HCT116 (cell line): ENCODE measurements around the gene MOK. TPM values are rescaled to one million over a fixed set of nuclear protein-coding genes. Genes with fewer than 3 reads are reported as not detected.

Source experiments
- ATAC-seq: fragments of 200-7000 bp; cut with Tn5 transposase; 2 replicates; pipeline ENCODE4 v1.9.1; 2020; ENCODE audit warnings: mild to moderate bottlenecking, moderate library complexity
- BruUV-seq: library from RNA; stranded (reverse); fragments of 400-500 nt; replicated peaks from 2 replicates; lab custom pipeline; 2021; lab: Mats Ljungman, UMichigan
- CTCF ChIA-PET: fragments of 300-600 bp; sonication (Branson Sonifier 250); formaldehyde crosslinking; loops from one replicate; lab custom pipeline; 2021; ENCODE audit warnings: antibody characterized with exemption; lab: Charles Lee
- POLR2A ChIA-PET: fragments of 300-600, 350-600 bp; sonication (Branson Sonifier 250); formaldehyde crosslinking; loops from one replicate; lab custom pipeline; 2021; ENCODE audit warnings: antibody characterized with exemption; lab: Charles Lee
- RAD21 ChIA-PET, 2 experiments: fragments of 300-600 bp; sonication (Branson Sonifier 250); formaldehyde crosslinking; loops; one replicate each; lab custom pipeline; 2023; ENCODE audit warnings: low total read pairs in 2 of 2; ENCODE audit not compliant: uncharacterized antibody in 2 of 2, unreplicated experiment in 2 of 2, low non-redundant PET in 1 of 2; lab: Charles Lee
- DNase-seq: peaks from one replicate; pipeline ENCODE4 v3.0.0-alpha.2; 2010; ENCODE audit warnings: low read depth, low spot score
- H2AFZ ChIP-seq: fragments of 200-600 bp; shearing (Covaris generic), sonication (generic); 2 replicates; pipeline ENCODE4 v1.6.1; 2017; ENCODE audit warnings: low read depth, mixed run types, mixed read lengths, antibody characterized with exemption, low read length; ENCODE audit not compliant: poor library complexity, severe bottlenecking
- H3K27ac ChIP-seq: 2 replicates; pipeline ENCODE4 v1.5.1; 2012; ENCODE audit warnings: low read depth, low read length
- H3K27me3 ChIP-seq: fragments of 200-600 bp; sonication (generic); 2 replicates; pipeline ENCODE4 v1.6.1; 2016; ENCODE audit warnings: mixed run types, low read length, mixed read lengths; ENCODE audit not compliant: insufficient read depth
- H3K36me3 ChIP-seq, 2 experiments: fragments of 200-500 bp in 1 of 2; fragments of 200-600 bp in 1 of 2; sonication (Bioruptor generic) in 1 of 2; sonication (generic) in 1 of 2; 2 replicates each; pipeline versions ENCODE4 v1.5.1 to v1.6.1; 2014 to 2016; ENCODE audit warnings: low read length in 2 of 2, inconsistent platforms in 1 of 2, mixed read lengths in 1 of 2, mixed run types in 1 of 2; ENCODE audit not compliant: insufficient read depth in 2 of 2, control insufficient read depth in 1 of 2
- H3K4me1 ChIP-seq, 2 experiments: fragments of 200-600 bp in 1 of 2; sonication (generic) in 1 of 2; 2 replicates each; pipeline versions ENCODE4 v1.5.1 to v1.6.1; 2012 to 2017; ENCODE audit warnings: low read length in 2 of 2, inconsistent platforms in 1 of 2, mild to moderate bottlenecking in 1 of 2, mixed read lengths in 1 of 2, mixed run types in 1 of 2, moderate library complexity in 1 of 2; ENCODE audit not compliant: insufficient read depth in 2 of 2, control insufficient read depth in 1 of 2
- H3K4me2 ChIP-seq: fragments of 200-600 bp; sonication (generic); 2 replicates; pipeline ENCODE4 v1.6.1; 2017; ENCODE audit warnings: mixed run types, low read length, mixed read lengths
- H3K4me3 ChIP-seq, 2 experiments: fragments of 200-600 bp in 1 of 2; sonication (generic) in 1 of 2; replicated peaks in 1 of 2; 2 replicates each; pipeline ENCODE4 v1.5.1; 2011 to 2016; ENCODE audit warnings: low read length in 2 of 2, control low read depth in 1 of 2, low read depth in 1 of 2, mild to moderate bottlenecking in 1 of 2, mixed read lengths in 1 of 2, mixed run types in 1 of 2
- H3K79me2 ChIP-seq: fragments of 200-600 bp; sonication (generic); 2 replicates; pipeline ENCODE4 v1.6.1; 2017; ENCODE audit warnings: mild to moderate bottlenecking, mixed run types, low read length, moderate library complexity, mixed read lengths; ENCODE audit not compliant: insufficient read depth
- H3K9ac ChIP-seq: fragments of 200-600 bp; sonication (generic); 2 replicates; pipeline ENCODE4 v1.6.1; 2016; ENCODE audit warnings: low read length, mixed read lengths
- H3K9me2 ChIP-seq: fragments of 200-600 bp; sonication (generic), shearing (Covaris generic); 2 replicates; pipeline ENCODE4 v1.6.1; 2017; ENCODE audit warnings: mixed run types, mild to moderate bottlenecking, moderate library complexity; ENCODE audit not compliant: insufficient read depth
- H3K9me3 ChIP-seq, 2 experiments: fragments of 200-500 bp in 1 of 2; fragments of 200-600 bp in 1 of 2; sonication (Bioruptor generic) in 1 of 2; sonication (generic) in 1 of 2; 2 replicates each; pipeline ENCODE4 v1.6.1; 2014 to 2017; ENCODE audit warnings: low read length in 2 of 2, mixed read lengths in 2 of 2, inconsistent platforms in 1 of 2, low read depth in 1 of 2, mild to moderate bottlenecking in 1 of 2, mixed run types in 1 of 2, moderate library complexity in 1 of 2; ENCODE audit not compliant: control insufficient read depth in 1 of 2, insufficient read depth in 1 of 2
- H4K20me1 ChIP-seq: fragments of 200-600 bp; sonication (generic), shearing (Covaris generic); 2 replicates; pipeline ENCODE4 v1.6.1; 2017; ENCODE audit warnings: mixed run types, mild to moderate bottlenecking, moderate library complexity; ENCODE audit not compliant: insufficient read depth
- CBX3 ChIP-seq: IDR thresholded peaks from 2 replicates; pipeline ENCODE4 v1.6.1; 2012; ENCODE audit warnings: low read depth
- CEBPB ChIP-seq: IDR thresholded peaks from 2 replicates; pipeline ENCODE4 v1.6.1; 2012; ENCODE audit warnings: low read depth
- EGR1 ChIP-seq: IDR thresholded peaks from 2 replicates; pipeline ENCODE4 v1.6.1; 2012; ENCODE audit warnings: low read depth
- EZH2phosphoT487 ChIP-seq: fragments of 200-600 bp; IDR thresholded peaks from 2 replicates; pipeline ENCODE4 v1.6.1; 2018; ENCODE audit warnings: antibody characterized with exemption, borderline replicate concordance
- FOSL1 ChIP-seq: IDR thresholded peaks from 2 replicates; pipeline ENCODE4 v1.6.1; 2012; ENCODE audit warnings: low read depth
- JUND ChIP-seq: IDR thresholded peaks from 2 replicates; pipeline ENCODE4 v1.6.1; 2012
- POLR2A ChIP-seq: IDR thresholded peaks from 2 replicates; pipeline ENCODE4 v1.7.0; 2011; ENCODE audit warnings: borderline replicate concordance; ENCODE audit not compliant: insufficient read depth, insufficient read length; ENCODE audit errors: extremely low read depth
- POLR2AphosphoS5 ChIP-seq: IDR thresholded peaks from 2 replicates; pipeline ENCODE4 v1.6.1; 2011; ENCODE audit warnings: mild to moderate bottlenecking, low read depth, low read length, moderate library complexity
- RAD21 ChIP-seq: IDR thresholded peaks from 2 replicates; pipeline ENCODE4 v1.6.1; 2012; ENCODE audit warnings: low read depth, mild to moderate bottlenecking
- SIN3A ChIP-seq: IDR thresholded peaks from 2 replicates; pipeline ENCODE4 v1.6.1; 2012; ENCODE audit warnings: low read depth
- SP1 ChIP-seq: IDR thresholded peaks from 2 replicates; pipeline ENCODE4 v1.6.1; 2012; ENCODE audit warnings: low read depth
- SRF ChIP-seq: IDR thresholded peaks from 2 replicates; pipeline ENCODE4 v1.6.1; 2012; ENCODE audit warnings: low read depth
- TCF7L2 ChIP-seq: IDR thresholded peaks from 2 replicates; pipeline ENCODE4 v1.7.0; 2011; ENCODE audit warnings: borderline replicate concordance, inconsistent platforms; ENCODE audit not compliant: insufficient read depth, insufficient read length; ENCODE audit errors: extremely low read depth
- YY1 ChIP-seq: IDR thresholded peaks from 2 replicates; pipeline ENCODE4 v1.6.1; 2011; ENCODE audit warnings: low read length, low read depth, moderate library complexity, mild to moderate bottlenecking; ENCODE audit not compliant: insufficient replicate concordance; ENCODE audit errors: extremely low read depth
- ZNF274 ChIP-seq: fragments of 200-500 bp; sonication (Bioruptor generic); IDR thresholded peaks from 2 replicates; pipeline ENCODE4 v1.6.1; 2014; ENCODE audit warnings: mild to moderate bottlenecking, low read depth, low read length, inconsistent platforms
- intact Hi-C: fragments of 100-400 bp; cut with micrococcal nuclease; formaldehyde crosslinking; loops from 2 replicates; pipeline ENCODE4 v1.10.0; 2022
- total RNA-seq: library from RNA; stranded (reverse); gene quantifications from one replicate; pipeline ENCODE4 v1.2.1, GENCODE V29; 2021; ENCODE audit not compliant: unreplicated experiment
- TF ChIP-seq, protein P1 (sequence below): IDR thresholded peaks from 2 replicates; pipeline ENCODE4 v1.6.1; 2012
- TF ChIP-seq, protein P2 (sequence below), 3 experiments: fragments of 200-600 bp in 1 of 3; sonication (generic) in 1 of 3; IDR thresholded peaks in 2 of 3; conservative IDR thresholded peaks in 1 of 3; 2 replicates each; pipeline ENCODE4 v1.5.1; 2012 to 2017; ENCODE audit warnings: low read depth in 2 of 3, low read length in 2 of 3, antibody characterized with exemption in 1 of 3, borderline replicate concordance in 1 of 3, control low read depth in 1 of 3, mild to moderate bottlenecking in 1 of 3, mixed read lengths in 1 of 3, mixed run types in 1 of 3, moderate library complexity in 1 of 3; ENCODE audit not compliant: insufficient read depth in 1 of 3
- TF ChIP-seq, protein P3 (sequence below): IDR thresholded peaks from 2 replicates; pipeline ENCODE4 v1.6.1; 2011; ENCODE audit warnings: mild to moderate bottlenecking, low read length, moderate library complexity; ENCODE audit not compliant: insufficient replicate concordance; ENCODE audit errors: extremely low read depth
- TF ChIP-seq, protein P4 (sequence below): IDR thresholded peaks from 2 replicates; pipeline ENCODE4 v1.6.1; 2012

Gene MOK
- total RNA-seq, 1 experiment from 2014 or later, result 9.4 TPM

DNA sequence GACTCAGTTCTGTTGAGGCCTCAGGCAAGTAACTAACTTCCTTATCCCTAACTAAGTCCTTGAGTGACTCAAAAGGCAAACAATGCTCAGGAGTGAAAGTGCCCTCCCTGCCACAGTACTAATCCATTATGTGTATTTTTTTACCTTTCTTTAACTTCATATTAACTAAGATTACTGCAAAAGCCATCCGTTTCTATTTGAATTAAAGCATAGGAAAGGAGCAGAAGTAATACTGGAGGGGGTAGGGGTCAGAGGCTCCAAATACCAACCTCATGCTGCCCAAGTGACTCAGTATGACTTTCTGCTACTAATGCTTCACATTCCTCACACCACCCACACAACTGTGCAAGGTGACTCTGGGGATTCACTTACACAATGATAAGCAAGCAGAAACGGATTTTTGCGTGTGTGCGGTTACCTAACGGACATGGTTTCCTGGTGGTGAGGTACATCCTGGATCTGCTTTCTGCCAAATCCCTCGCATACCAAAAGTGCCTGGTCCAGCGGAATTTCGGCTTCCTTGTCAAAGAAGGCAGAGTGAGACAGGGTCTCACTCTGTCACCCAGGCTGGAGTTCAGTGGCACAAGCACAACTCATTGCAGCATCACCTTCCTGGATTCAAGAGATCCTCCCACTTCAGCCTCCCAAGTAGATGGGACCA lies 25.1 kb downstream of the MOK start:
- intact Hi-C loops, result no loop called here
- peak; percentile 4; the same call in 1 of the 2 replicates for TF ChIP-seq RAD21
- TF ChIP-seq, protein P1, sequence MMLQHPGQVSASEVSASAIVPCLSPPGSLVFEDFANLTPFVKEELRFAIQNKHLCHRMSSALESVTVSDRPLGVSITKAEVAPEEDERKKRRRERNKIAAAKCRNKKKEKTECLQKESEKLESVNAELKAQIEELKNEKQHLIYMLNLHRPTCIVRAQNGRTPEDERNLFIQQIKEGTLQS, result no peak
- no peak for TF ChIP-seq POLR2A
- peak; percentile 99 for TF ChIP-seq EGR1
- TF ChIP-seq, protein P2, sequence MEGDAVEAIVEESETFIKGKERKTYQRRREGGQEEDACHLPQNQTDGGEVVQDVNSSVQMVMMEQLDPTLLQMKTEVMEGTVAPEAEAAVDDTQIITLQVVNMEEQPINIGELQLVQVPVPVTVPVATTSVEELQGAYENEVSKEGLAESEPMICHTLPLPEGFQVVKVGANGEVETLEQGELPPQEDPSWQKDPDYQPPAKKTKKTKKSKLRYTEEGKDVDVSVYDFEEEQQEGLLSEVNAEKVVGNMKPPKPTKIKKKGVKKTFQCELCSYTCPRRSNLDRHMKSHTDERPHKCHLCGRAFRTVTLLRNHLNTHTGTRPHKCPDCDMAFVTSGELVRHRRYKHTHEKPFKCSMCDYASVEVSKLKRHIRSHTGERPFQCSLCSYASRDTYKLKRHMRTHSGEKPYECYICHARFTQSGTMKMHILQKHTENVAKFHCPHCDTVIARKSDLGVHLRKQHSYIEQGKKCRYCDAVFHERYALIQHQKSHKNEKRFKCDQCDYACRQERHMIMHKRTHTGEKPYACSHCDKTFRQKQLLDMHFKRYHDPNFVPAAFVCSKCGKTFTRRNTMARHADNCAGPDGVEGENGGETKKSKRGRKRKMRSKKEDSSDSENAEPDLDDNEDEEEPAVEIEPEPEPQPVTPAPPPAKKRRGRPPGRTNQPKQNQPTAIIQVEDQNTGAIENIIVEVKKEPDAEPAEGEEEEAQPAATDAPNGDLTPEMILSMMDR (IDR thresholded peaks at IDR 0.05 in 2 of 3, conservative IDR thresholded peaks at IDR 0.05 in 1 of 3; ENCODE audit: borderline replicate concordance in 1 of 3, insufficient read depth in 1 of 3, low read depth in 2 of 3, low read length in 2 of 3), result no peak
- TF ChIP-seq, protein P3, sequence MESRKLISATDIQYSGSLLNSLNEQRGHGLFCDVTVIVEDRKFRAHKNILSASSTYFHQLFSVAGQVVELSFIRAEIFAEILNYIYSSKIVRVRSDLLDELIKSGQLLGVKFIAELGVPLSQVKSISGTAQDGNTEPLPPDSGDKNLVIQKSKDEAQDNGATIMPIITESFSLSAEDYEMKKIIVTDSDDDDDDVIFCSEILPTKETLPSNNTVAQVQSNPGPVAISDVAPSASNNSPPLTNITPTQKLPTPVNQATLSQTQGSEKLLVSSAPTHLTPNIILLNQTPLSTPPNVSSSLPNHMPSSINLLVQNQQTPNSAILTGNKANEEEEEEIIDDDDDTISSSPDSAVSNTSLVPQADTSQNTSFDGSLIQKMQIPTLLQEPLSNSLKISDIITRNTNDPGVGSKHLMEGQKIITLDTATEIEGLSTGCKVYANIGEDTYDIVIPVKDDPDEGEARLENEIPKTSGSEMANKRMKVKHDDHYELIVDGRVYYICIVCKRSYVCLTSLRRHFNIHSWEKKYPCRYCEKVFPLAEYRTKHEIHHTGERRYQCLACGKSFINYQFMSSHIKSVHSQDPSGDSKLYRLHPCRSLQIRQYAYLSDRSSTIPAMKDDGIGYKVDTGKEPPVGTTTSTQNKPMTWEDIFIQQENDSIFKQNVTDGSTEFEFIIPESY, result no peak
- TF ChIP-seq FOSL1, result peak; percentile 85
- TF ChIP-seq YY1, result no peak
- peak; percentile 86 for TF ChIP-seq SP1
- TF ChIP-seq SIN3A, result peak; percentile 95
- TF ChIP-seq POLR2AphosphoS5, result no peak; the same call in 1 of the 2 replicates
- TF ChIP-seq JUND, result peak; percentile 77
- TF ChIP-seq EZH2phosphoT487, result no peak
- TF ChIP-seq SRF, result no peak
- TF ChIP-seq CBX3, result peak; percentile 73
- no peak for TF ChIP-seq TCF7L2
- peak; percentile 83 for TF ChIP-seq CEBPB
- TF ChIP-seq ZNF274, result no peak
- TF ChIP-seq, protein P4, sequence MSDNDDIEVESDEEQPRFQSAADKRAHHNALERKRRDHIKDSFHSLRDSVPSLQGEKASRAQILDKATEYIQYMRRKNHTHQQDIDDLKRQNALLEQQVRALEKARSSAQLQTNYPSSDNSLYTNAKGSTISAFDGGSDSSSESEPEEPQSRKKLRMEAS, result peak; percentile 70
- no peaks in the 10 kb centered on the region for H3K9me2 ChIP-seq
- peaks cover 36 to 69% of the 10 kb centered on the region in 2 experiments for H3K4me1 ChIP-seq
- H3K79me2 ChIP-seq, result no peaks in the 10 kb centered on the region
- ChIA-PET POLR2A (no interaction called here), RAD21 (no interaction called here), CTCF (no interaction called here)
- H3K27ac ChIP-seq, result peak overlapping the region; percentile 66
- H2AFZ ChIP-seq, result no peak overlapping the region
- H3K36me3 ChIP-seq, result no peaks in the 10 kb centered on the region
- peak overlapping the region; percentile 54 for H3K9ac ChIP-seq
- ATAC-seq, result peak; percentile 90
- H3K9me3 ChIP-seq, result no peaks in the 10 kb centered on the region
- H3K4me3 ChIP-seq, result peak overlapping the region; percentile 5 to 20; a peak in 3 of 4 replicates
- BruUV-seq, result no TSS peak
- H3K27me3 ChIP-seq, result no peaks in the 10 kb centered on the region
- DNase-seq, result peak; percentile 84
- peak overlapping the region; percentile 72 for H3K4me2 ChIP-seq
- no peaks in the 10 kb centered on the region for H4K20me1 ChIP-seq
